GM12873 (cell line): ENCODE data around the gene INHBB.

Experiments
- CTCF ChIP-seq: IDR thresholded peaks from 2 replicates; pipeline ENCODE4 v1.5.1; 2012; ENCODE audit warnings: low read depth, mild to moderate bottlenecking, moderate library complexity, low read length, control low read depth; ENCODE audit not compliant: insufficient read depth; ENCODE audit errors: missing control alignments

The INHBB gene

GRCh38 chr2:120393456-120393855, 47.5 kb downstream of the INHBB start:
- no peak for TF ChIP-seq CTCF

- TF ChIP-seq CTCF = no peak
These were observed 48.8 kb downstream of the INHBB start for GRCh38 chr2:120394764-120395163.

GRCh38 chr2:120395221-120396012, 49.5 kb downstream of the INHBB start:
- no peak for TF ChIP-seq CTCF

GRCh38 chr2:120396013-120396860, 50.3 kb downstream of the INHBB start:
- no peak for TF ChIP-seq CTCF

GRCh38 chr2:120396861-120397811, 51.2 kb downstream of the INHBB start:
- TF ChIP-seq CTCF = no peak

GRCh38 chr2:120398051-120398995, 52.4 kb downstream of the INHBB start:
- TF ChIP-seq CTCF = no peak
